Measurements from ENCODE around the gene KMT2E.

Gene KMT2E

DNA sequence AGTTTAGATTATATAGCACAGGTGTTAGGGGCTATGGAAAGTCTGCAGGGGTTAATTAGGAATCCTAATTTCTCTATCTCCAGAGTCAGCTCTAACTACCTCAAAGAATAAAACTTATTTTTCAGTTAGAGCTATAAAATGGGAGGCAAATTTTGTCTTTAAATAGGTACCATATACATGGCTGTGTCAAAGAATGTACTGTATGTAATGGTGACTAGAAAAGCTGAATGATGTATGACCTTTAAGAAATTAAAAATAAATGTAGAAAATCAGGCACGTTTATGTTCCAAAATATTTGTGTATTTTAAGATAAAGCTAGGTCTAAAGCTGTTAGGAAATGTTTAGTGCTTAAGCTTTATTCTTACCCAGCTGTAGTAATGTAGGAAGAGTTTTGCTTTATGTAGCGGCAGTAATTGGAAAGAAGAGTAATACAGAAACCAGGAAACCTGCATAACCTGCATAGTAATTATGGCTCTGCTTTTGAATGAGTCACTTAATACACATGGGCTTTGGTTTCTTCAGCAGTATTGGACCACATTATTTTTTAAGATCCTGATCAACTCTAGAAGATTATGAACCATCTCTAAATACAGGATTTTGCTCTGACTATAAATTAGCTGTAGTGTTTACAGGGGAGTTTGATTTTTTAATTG, 85.0 kb downstream of the KMT2E start:
- TF ChIP-seq POLR2AphosphoS5 (IDR thresholded peaks at IDR 0.05; ENCODE audit: low read depth, low read length) (no peak), TAF1 (IDR thresholded peaks at IDR 0.05; ENCODE audit: borderline replicate concordance, low read depth, low read length) (no peak), POLR2A (IDR thresholded peaks at IDR 0.05; ENCODE audit: low read depth, low read length) (no peak)
- peak; percentile 17 for FAIRE-seq
- no peak for DNase-seq (ENCODE audit: insufficient read length)

GRCh38 chr7:105101864-105102263, 87.9 kb downstream of the KMT2E start:
- no peak for FAIRE-seq

DNA sequence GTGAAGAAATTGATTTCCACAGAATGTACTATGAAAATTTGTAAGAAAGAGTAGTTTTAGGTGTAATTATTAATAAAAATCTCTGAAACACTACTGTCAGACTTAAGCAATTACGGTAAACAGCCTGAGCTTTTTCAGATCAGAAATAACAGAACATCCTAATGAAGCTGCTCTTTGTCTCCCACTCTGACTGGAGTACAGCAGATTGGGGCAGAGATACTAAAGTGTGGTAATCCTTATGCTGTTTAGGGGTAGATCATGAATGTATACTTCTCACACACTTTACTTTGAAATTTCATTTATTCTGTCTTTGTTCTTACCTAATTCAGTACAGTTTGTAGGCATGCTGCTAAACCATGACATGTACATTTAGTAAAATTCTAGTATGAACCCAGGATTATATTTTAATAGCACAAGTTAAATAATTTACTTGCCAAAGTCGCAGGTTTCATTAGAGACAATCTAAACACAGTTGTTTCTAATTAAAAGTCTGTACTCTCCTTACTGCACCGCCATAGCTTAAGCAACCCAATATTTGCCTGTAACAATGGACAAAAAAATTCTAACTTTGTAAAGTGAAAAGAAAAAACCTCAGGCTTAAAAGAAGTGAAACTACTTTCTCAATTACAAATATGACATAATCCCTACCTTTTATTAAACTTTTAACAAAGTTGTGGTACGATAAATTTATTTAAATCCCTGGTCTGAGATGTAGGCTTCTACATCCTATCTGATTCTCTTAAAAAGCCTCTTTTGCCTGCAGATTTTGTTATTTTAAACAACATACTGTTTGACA, 88.8 kb downstream of the KMT2E start:
- TF ChIP-seq POLR2AphosphoS5 (IDR thresholded peaks at IDR 0.05; ENCODE audit: low read depth, low read length) (no peak), TAF1 (IDR thresholded peaks at IDR 0.05; ENCODE audit: borderline replicate concordance, low read depth, low read length) (no peak), POLR2A (IDR thresholded peaks at IDR 0.05; ENCODE audit: low read depth, low read length) (no peak)
- DNase-seq (ENCODE audit: insufficient read length) (no peak), FAIRE-seq (no peak)

More at GRCh38 chr7:105101864-105102263, 87.9 kb downstream of the KMT2E start:
- no peak for DNase-seq (ENCODE audit: insufficient read length)
- no peak for TF ChIP-seq TAF1 (IDR thresholded peaks at IDR 0.05; ENCODE audit: borderline replicate concordance, low read depth, low read length)
- TF ChIP-seq POLR2A (IDR thresholded peaks at IDR 0.05; ENCODE audit: low read depth, low read length) = no peak
- no peak for TF ChIP-seq POLR2AphosphoS5 (IDR thresholded peaks at IDR 0.05; ENCODE audit: low read depth, low read length)

DNA sequence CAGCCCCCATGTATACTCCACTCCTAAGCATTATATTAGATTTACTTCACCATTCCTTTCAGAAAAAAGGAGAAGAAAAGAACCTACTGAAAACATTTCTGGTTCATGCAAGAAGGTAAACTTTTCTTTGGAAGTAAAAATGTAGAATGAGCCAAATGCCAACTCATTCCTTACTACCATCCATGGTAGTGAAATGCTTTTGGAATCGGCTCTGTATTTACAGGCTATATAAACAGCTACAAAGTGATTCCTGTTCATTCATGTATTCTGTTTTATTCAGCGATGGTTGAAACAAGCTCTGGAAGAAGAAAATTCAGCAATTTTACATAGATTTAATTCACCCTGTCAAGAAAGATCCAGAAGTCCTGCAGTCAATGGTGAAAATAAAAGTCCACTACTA, 91.6 kb downstream of the KMT2E start:
- TF ChIP-seq TAF1 (IDR thresholded peaks at IDR 0.05; ENCODE audit: borderline replicate concordance, low read depth, low read length) (no peak), POLR2A (IDR thresholded peaks at IDR 0.05; ENCODE audit: low read depth, low read length) (no peak), POLR2AphosphoS5 (IDR thresholded peaks at IDR 0.05; ENCODE audit: low read depth, low read length) (no peak)
- DNase-seq (ENCODE audit: insufficient read length) = no peak
- FAIRE-seq = no peak

DNA sequence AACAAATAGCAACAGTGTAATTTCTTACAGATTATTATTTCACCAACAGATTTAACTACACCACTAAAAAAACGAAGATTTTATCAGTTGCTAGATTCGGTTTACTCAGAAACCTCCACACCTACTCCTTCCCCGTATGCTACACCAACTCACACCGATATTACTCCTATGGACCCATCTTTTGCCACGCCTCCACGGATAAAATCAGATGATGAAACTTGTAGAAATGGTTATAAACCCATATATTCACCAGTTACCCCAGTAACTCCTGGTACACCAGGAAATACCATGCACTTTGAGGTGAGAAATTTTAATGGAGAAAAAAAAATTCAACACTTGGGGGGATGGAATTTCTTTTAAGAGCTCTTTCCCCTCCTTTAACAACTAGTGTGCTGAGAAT, 92.5 kb downstream of the KMT2E start:
- DNase-seq (ENCODE audit: insufficient read length) (no peak), FAIRE-seq (no peak)
- TF ChIP-seq POLR2AphosphoS5 (IDR thresholded peaks at IDR 0.05; ENCODE audit: low read depth, low read length) = no peak
- TF ChIP-seq TAF1 (IDR thresholded peaks at IDR 0.05; ENCODE audit: borderline replicate concordance, low read depth, low read length) = no peak
- no peak for TF ChIP-seq POLR2A (IDR thresholded peaks at IDR 0.05; ENCODE audit: low read depth, low read length)

DNA sequence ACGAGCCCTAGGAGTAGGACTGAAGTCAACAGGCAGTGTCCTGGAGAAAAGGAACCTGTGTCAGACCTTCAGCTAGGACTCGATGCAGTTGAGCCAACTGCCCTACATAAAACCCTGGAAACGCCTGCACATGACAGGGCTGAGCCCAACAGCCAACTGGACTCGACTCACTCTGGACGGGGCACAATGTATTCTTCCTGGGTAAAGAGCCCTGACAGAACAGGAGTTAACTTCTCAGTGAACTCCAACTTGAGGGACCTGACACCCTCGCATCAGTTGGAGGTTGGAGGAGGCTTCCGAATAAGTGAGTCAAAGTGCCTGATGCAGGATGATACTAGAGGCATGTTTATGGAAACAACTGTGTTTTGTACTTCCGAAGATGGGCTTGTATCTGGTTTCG, 93.5 kb downstream of the KMT2E start:
- TF ChIP-seq TAF1 (IDR thresholded peaks at IDR 0.05; ENCODE audit: borderline replicate concordance, low read depth, low read length) (no peak), POLR2AphosphoS5 (IDR thresholded peaks at IDR 0.05; ENCODE audit: low read depth, low read length) (no peak), POLR2A (IDR thresholded peaks at IDR 0.05; ENCODE audit: low read depth, low read length) (no peak)
- FAIRE-seq = no peak
- DNase-seq (ENCODE audit: insufficient read length) = no peak

GRCh38 chr7:105112440-105113418, 98.7 kb downstream of the KMT2E start:
- TF ChIP-seq POLR2A (IDR thresholded peaks at IDR 0.05; ENCODE audit: low read depth, low read length) = no peak; the same call in 1 of the 2 replicates
- TF ChIP-seq POLR2AphosphoS5 (IDR thresholded peaks at IDR 0.05; ENCODE audit: low read depth, low read length) = no peak
- DNase-seq (ENCODE audit: insufficient read length) = no peak
- no peak for FAIRE-seq

- no peak for DNase-seq (ENCODE audit: insufficient read length)
- no peak for TF ChIP-seq POLR2AphosphoS5 (IDR thresholded peaks at IDR 0.05; ENCODE audit: low read depth, low read length)
- no peak for TF ChIP-seq TAF1 (IDR thresholded peaks at IDR 0.05; ENCODE audit: borderline replicate concordance, low read depth, low read length)
- TF ChIP-seq POLR2A (IDR thresholded peaks at IDR 0.05; ENCODE audit: low read depth, low read length) = no peak
- FAIRE-seq = no peak
Measured at GRCh38 chr7:105118612-105119600, 104.9 kb downstream of the KMT2E start.

DNA sequence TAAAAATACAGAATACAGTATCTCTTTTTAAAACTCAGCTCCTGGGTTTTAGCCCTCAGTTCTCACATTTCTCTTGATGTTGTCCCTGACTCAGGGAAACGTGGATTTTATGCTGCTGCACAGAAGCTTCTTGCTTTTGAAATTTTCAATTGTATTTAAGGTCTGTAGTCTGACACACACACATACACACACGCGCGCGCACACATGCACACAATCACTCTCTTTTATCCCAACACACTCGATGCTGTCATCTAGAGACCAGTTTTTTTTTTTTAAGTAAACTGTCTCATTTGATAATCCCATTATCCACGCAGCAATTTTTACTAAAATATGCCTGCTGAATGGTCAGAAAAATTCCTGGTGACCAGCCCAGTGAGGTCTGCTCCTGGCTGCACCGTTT, 108.6 kb downstream of the KMT2E start:
- TF ChIP-seq POLR2A (IDR thresholded peaks at IDR 0.05; ENCODE audit: low read depth, low read length) = no peak
- no peak for TF ChIP-seq POLR2AphosphoS5 (IDR thresholded peaks at IDR 0.05; ENCODE audit: low read depth, low read length)
- TF ChIP-seq TAF1 (IDR thresholded peaks at IDR 0.05; ENCODE audit: borderline replicate concordance, low read depth, low read length) = no peak
- DNase-seq (ENCODE audit: insufficient read length) (no peak), FAIRE-seq (no peak)

DNA sequence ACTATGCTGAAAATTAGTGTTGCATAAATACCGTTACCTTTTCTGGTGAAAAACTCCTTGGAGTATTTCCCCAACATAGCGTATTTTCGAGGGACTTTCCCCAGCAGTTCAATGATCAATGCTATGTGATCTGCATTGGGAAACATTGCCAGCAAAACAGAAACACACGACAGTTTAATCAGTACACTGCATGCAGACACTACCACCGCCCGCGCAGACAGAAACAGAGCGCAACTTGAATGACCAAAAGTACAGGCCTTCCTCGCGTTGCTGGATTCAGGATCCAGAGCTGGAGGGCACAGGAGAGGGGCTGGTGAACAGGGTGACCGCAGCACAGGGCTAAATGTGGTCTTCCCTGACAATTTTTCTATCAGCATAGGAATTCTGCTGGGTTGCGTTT, 111.7 kb downstream of the KMT2E start:
- no peak for FAIRE-seq
- TF ChIP-seq POLR2AphosphoS5 (IDR thresholded peaks at IDR 0.05; ENCODE audit: low read depth, low read length) = no peak
- no peak for TF ChIP-seq POLR2A (IDR thresholded peaks at IDR 0.05; ENCODE audit: low read depth, low read length)
- TF ChIP-seq TAF1 (IDR thresholded peaks at IDR 0.05; ENCODE audit: borderline replicate concordance, low read depth, low read length) = no peak
- DNase-seq (ENCODE audit: insufficient read length) = no peak

Measured in GM12892 (cell line).